Lower leg skin (tissue), 4 donors: ENCODE results near the gene RAB11FIP5. TPM values are rescaled to one million over a fixed set of nuclear protein-coding genes. Genes with fewer than 3 reads are reported as not detected.

ENCODE experiments used
- DNase-seq, 2 donors: peaks; one replicate each; pipeline ENCODE4 v3.0.0-alpha.2; 2019; ENCODE audit warnings: low spot score in 2 of 2
- H3K4me3 ChIP-seq: fragments of 200-600 bp; sonication (generic); 2 replicates; pipeline ENCODE4 v1.5.1; 2017; ENCODE audit warnings: mild to moderate bottlenecking, low read depth; ENCODE audit not compliant: poor library complexity, severe bottlenecking
- CTCF ChIP-seq, 3 donors: fragments of 450-650 bp; IDR thresholded peaks; one replicate each; pipeline ENCODE4 v1.5.1; 2016; ENCODE audit warnings: antibody characterized with exemption in 3 of 3, mild to moderate bottlenecking in 3 of 3, moderate library complexity in 2 of 3
- POLR2A ChIP-seq, 2 donors: fragments of 450-650 bp; IDR thresholded peaks; one replicate each; pipeline ENCODE4 v1.6.1; 2016 to 2017; ENCODE audit warnings: antibody characterized with exemption in 2 of 2, mild to moderate bottlenecking in 1 of 2, moderate library complexity in 1 of 2
- WGBS, 2 donors: methylation state at CpG; one replicate each; pipeline ENCODE4 v1.1.5; 2018; 5-methylcytosine and 5-hydroxymethylcytosine counted together
- intact Hi-C: fragments of 100-400 bp; cut with DNase I; formaldehyde crosslinking; loops from one replicate; pipeline ENCODE4 v1.15.0; 2023; ENCODE audit warnings: low total_unique reads
- total RNA-seq, 4 donors: library from RNA; depleted of rRNA; stranded (reverse); fragments of >200 nt; gene quantifications; one replicate each; pipeline ENCODE4 v1.1.0, GENCODE V29; 2016

The RAB11FIP5 gene
- total RNA-seq, 4 donors from 2014 or later, result 35.7 to 43.7 (median 42.0) TPM

- no peak for DNase-seq
- WGBS, 2 donors, result 88 to 90% methylated on average over 9 of the region's 9 CpGs
- intact Hi-C loops, result loop anchor here (10.0 kb wide), 2 partner anchors 85 kb away; no protein-coding TSS in a partner anchor
- H3K4me3 ChIP-seq, result no peak overlapping the region
- no peak for TF ChIP-seq CTCF (IDR thresholded peaks at IDR 0.05)
- no peak for TF ChIP-seq POLR2A (IDR thresholded peaks at IDR 0.05)
Measured at GRCh38 chr2:73079636-73080035, 33.1 kb downstream of the RAB11FIP5 start.

- WGBS, 2 donors, result 86 to 91% methylated on average over 13 of the region's 13 CpGs
- TF ChIP-seq CTCF (IDR thresholded peaks at IDR 0.05) (no peak), POLR2A (IDR thresholded peaks at IDR 0.05) (no peak)
- intact Hi-C loops, result loop anchor here (10.0 kb wide), 1 partner anchor 84 kb away; no protein-coding TSS in a partner anchor
- H3K4me3 ChIP-seq, result no peak overlapping the region
- no peak for DNase-seq
Measured at GRCh38 chr2:73078457-73079411, 34.0 kb downstream of the RAB11FIP5 start.

- WGBS, 2 donors, result 87 to 91% methylated on average over 1 of the region's 1 CpG
- no peak for DNase-seq
- no peak for TF ChIP-seq CTCF (IDR thresholded peaks at IDR 0.05)
- no peak for TF ChIP-seq POLR2A (IDR thresholded peaks at IDR 0.05)
- intact Hi-C loops, result loop anchor here (10.0 kb wide), 1 partner anchor 83 kb away; no protein-coding TSS in a partner anchor
- no peak overlapping the region for H3K4me3 ChIP-seq
Measured at GRCh38 chr2:73077424-73077795, 35.3 kb downstream of the RAB11FIP5 start.

- H3K4me3 ChIP-seq, result no peak overlapping the region
- TF ChIP-seq CTCF (IDR thresholded peaks at IDR 0.05) (no peak), POLR2A (IDR thresholded peaks at IDR 0.05) (no peak)
- intact Hi-C loops, result loop anchor here (10.0 kb wide), 1 partner anchor 82 kb away; no protein-coding TSS in a partner anchor
- no peak for DNase-seq
- WGBS, 2 donors, result 86 to 93% methylated on average over 8 of the region's 8 CpGs
Measured at GRCh38 chr2:73076701-73077423, 35.9 kb downstream of the RAB11FIP5 start.

GRCh38 chr2:73075477-73076373, 37.0 kb downstream of the RAB11FIP5 start:
- WGBS, 2 donors, result 71 to 78% methylated on average over 19 to 23 of the region's 23 CpGs
- no peak overlapping the region for H3K4me3 ChIP-seq
- TF ChIP-seq CTCF (IDR thresholded peaks at IDR 0.05) (no peak), POLR2A (IDR thresholded peaks at IDR 0.05) (no peak)
- intact Hi-C loops, result loop anchor here (10.0 kb wide), 1 partner anchor 81 kb away; no protein-coding TSS in a partner anchor
- peak in 1 of 2 donors; percentile 79 for DNase-seq
